CD4-positive, alpha-beta T cell (primary cell): ENCODE measurements around the gene CCDC187. TPM values are rescaled to one million over a fixed set of nuclear protein-coding genes. Genes with fewer than 3 reads are reported as not detected.

Experiments used
- ATAC-seq: fragments of 200-7000 bp; cut with Tn5 transposase; one replicate; pipeline ENCODE4 v1.10.0; 2022; ENCODE audit warnings: mild to moderate bottlenecking; ENCODE audit not compliant: poor library complexity
- CTCF ChIA-PET: fragments of 350-600 bp; sonication (Branson Sonifier 250); formaldehyde crosslinking; loops from one replicate; lab custom pipeline; 2021; ENCODE audit warnings: antibody characterized with exemption, inconsistent platforms; lab: Charles Lee
- POLR2A ChIA-PET: fragments of 350-600 bp; sonication (Branson Sonifier 250); formaldehyde crosslinking; loops from one replicate; lab custom pipeline; 2021; ENCODE audit warnings: antibody characterized with exemption, inconsistent platforms; lab: Charles Lee
- DNase-seq, 14 experiments: peaks; one replicate each; pipeline ENCODE4 v3.0.0-alpha.2; 2013 to 2020; ENCODE audit warnings: mixed read lengths in 2 of 14
- H3K27ac ChIP-seq, 2 donors: one replicate each; pipeline versions ENCODE4 v1.5.1 to v1.7.0; 2013; ENCODE audit warnings: low read length in 2 of 2, low read depth in 1 of 2, mild to moderate bottlenecking in 1 of 2
- H3K27me3 ChIP-seq, 2 experiments: 1 replicate in 1 of 2; 2 replicates in 1 of 2; pipeline versions ENCODE4 v1.6.1 to v1.7.0; 2013; ENCODE audit warnings: low read length in 2 of 2, control low read depth in 1 of 2, mild to moderate bottlenecking in 1 of 2, moderate library complexity in 1 of 2; ENCODE audit not compliant: insufficient read depth in 2 of 2, control insufficient read depth in 1 of 2
- H3K36me3 ChIP-seq: one replicate; pipeline ENCODE4 v1.6.1; 2013; ENCODE audit warnings: low read length, control low read depth; ENCODE audit not compliant: insufficient read depth
- H3K4me1 ChIP-seq: one replicate; pipeline ENCODE4 v1.6.1; 2013; ENCODE audit warnings: low read length, control low read depth; ENCODE audit not compliant: insufficient read depth
- H3K4me3 ChIP-seq: one replicate; pipeline ENCODE4 v1.5.1; 2013; ENCODE audit warnings: mild to moderate bottlenecking, low read length, moderate library complexity
- H3K9me3 ChIP-seq, 2 experiments: 1 replicate in 1 of 2; 2 replicates in 1 of 2; pipeline versions ENCODE4 v1.6.1 to v1.7.0; 2013; ENCODE audit warnings: low read length in 2 of 2, mild to moderate bottlenecking in 2 of 2, control low read depth in 1 of 2, moderate library complexity in 1 of 2; ENCODE audit not compliant: control insufficient read depth in 1 of 2, insufficient read depth in 1 of 2
- H3K27ac Mint-ChIP-seq: one replicate; pipeline ENCODE4 v1.8.0; 2020; ENCODE audit warnings: mixed read lengths
- H3K27me3 Mint-ChIP-seq: one replicate; pipeline ENCODE4 v1.8.0; 2021; ENCODE audit warnings: mixed read lengths
- H3K36me3 Mint-ChIP-seq: one replicate; pipeline ENCODE4 v1.8.0; 2021; ENCODE audit warnings: low read depth, mixed read lengths
- H3K4me1 Mint-ChIP-seq: one replicate; pipeline ENCODE4 v1.8.0; 2021; ENCODE audit warnings: low read depth, mixed read lengths
- H3K4me3 Mint-ChIP-seq: one replicate; pipeline ENCODE4 v1.8.0; 2020; ENCODE audit warnings: mild to moderate bottlenecking, mixed read lengths
- H3K9me3 Mint-ChIP-seq: one replicate; pipeline ENCODE4 v1.8.0; 2020; ENCODE audit warnings: mixed read lengths
- intact Hi-C, 2 experiments: fragments of 100-400 bp; cut with DNase I in 1 of 2; cut with micrococcal nuclease in 1 of 2; formaldehyde crosslinking; loops; one replicate each; pipeline versions ENCODE4 v1.15.1 to v1.9.0; 2023 to 2025; cut with DNase I, micrococcal nuclease
- total RNA-seq, 174 experiments: library from RNA in 2 of 174; stranded (reverse) in 2 of 174; gene quantifications; one replicate each; pipeline ENCODE4 v1.2.3 and lab custom pipeline; 2021 to 2026
- TF ChIP-seq, protein P1 (sequence below): fragments of 200-600 bp; IDR thresholded peaks from one replicate; pipeline ENCODE4 v1.8.0; 2022; ENCODE audit warnings: antibody characterized with exemption, mild to moderate bottlenecking

Gene CCDC187
- total RNA-seq, 2 experiments from 2014 or later, result not detected

DNA sequence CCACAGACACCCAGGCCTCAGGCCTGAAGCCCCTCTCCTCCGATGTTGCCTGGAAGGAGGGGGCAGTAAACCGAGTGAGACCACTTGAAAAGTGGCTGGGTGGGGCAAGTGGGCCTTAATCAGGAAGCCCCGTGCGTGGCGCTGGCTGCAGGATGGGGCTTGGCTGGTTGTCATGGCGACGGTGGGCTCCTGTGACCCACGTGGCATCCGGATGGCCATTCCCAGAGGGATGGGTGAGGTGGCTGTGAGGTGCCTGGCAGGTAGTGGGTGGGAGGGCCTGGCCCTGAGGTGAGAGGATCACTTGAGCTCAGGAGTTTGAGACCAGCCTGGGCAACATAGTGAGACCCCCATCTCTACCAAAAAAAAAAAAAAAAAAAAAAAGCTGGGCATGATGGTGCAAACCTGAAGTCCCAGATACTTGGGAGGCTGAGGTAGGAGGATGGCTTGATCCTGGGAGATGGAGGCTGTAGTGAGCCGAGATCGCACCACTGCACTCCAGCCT lies 28.6 kb upstream of the CCDC187 start:
- H3K4me1 Mint-ChIP-seq, result peaks cover 5% of the 10 kb centered on the region
- H3K9me3 ChIP-seq, result peaks cover 0 to 4% of the 10 kb centered on the region in 2 experiments
- POLR2A ChIA-PET, result no interaction called here
- H3K36me3 Mint-ChIP-seq, result no peaks in the 10 kb centered on the region
- peaks cover 16% of the 10 kb centered on the region for H3K4me1 ChIP-seq
- intact Hi-C loops, result no loop called here
- CTCF ChIA-PET, result interaction anchor here (0.7 kb wide), 1 partner anchor 115 kb away, joined by 4 read pairs; no protein-coding TSS in a partner anchor
- no peak overlapping the region for H3K4me3 ChIP-seq
- H3K9me3 Mint-ChIP-seq, result no peaks in the 10 kb centered on the region
- TF ChIP-seq, protein P1, sequence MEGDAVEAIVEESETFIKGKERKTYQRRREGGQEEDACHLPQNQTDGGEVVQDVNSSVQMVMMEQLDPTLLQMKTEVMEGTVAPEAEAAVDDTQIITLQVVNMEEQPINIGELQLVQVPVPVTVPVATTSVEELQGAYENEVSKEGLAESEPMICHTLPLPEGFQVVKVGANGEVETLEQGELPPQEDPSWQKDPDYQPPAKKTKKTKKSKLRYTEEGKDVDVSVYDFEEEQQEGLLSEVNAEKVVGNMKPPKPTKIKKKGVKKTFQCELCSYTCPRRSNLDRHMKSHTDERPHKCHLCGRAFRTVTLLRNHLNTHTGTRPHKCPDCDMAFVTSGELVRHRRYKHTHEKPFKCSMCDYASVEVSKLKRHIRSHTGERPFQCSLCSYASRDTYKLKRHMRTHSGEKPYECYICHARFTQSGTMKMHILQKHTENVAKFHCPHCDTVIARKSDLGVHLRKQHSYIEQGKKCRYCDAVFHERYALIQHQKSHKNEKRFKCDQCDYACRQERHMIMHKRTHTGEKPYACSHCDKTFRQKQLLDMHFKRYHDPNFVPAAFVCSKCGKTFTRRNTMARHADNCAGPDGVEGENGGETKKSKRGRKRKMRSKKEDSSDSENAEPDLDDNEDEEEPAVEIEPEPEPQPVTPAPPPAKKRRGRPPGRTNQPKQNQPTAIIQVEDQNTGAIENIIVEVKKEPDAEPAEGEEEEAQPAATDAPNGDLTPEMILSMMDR, result no peak
- no peak for DNase-seq
- no peaks in the 10 kb centered on the region for H3K27me3 Mint-ChIP-seq
- no peak overlapping the region for H3K27ac Mint-ChIP-seq
- H3K27me3 ChIP-seq, result no peaks in the 10 kb centered on the region
- H3K4me3 Mint-ChIP-seq, result no peak overlapping the region
- ATAC-seq, result no peak
- no peak overlapping the region for H3K27ac ChIP-seq
- no peaks in the 10 kb centered on the region for H3K36me3 ChIP-seq

GRCh38 chr9:136331556-136332481 lies 27.9 kb upstream of the CCDC187 start:
- peaks cover 5% of the 10 kb centered on the region for H3K4me1 Mint-ChIP-seq
- no peak overlapping the region for H3K27ac ChIP-seq
- ChIA-PET CTCF (interaction anchor here (0.7 kb wide), 1 partner anchor 115 kb away, joined by 4 read pairs; no protein-coding TSS in a partner anchor), POLR2A (no interaction called here)
- no peaks in the 10 kb centered on the region for H3K36me3 Mint-ChIP-seq
- no peaks in the 10 kb centered on the region for H3K36me3 ChIP-seq
- peaks cover 0 to 4% of the 10 kb centered on the region in 2 experiments for H3K9me3 ChIP-seq
- no peak overlapping the region for H3K4me3 ChIP-seq
- no peak overlapping the region for H3K27ac Mint-ChIP-seq
- ATAC-seq, result no peak
- DNase-seq, result no peak
- no peaks in the 10 kb centered on the region for H3K27me3 ChIP-seq
- peaks cover 19% of the 10 kb centered on the region for H3K4me1 ChIP-seq
- intact Hi-C loops, result no loop called here
- no peak overlapping the region for H3K4me3 Mint-ChIP-seq
- TF ChIP-seq, protein P1, result no peak
- H3K27me3 Mint-ChIP-seq, result no peaks in the 10 kb centered on the region
- no peaks in the 10 kb centered on the region for H3K9me3 Mint-ChIP-seq

DNA sequence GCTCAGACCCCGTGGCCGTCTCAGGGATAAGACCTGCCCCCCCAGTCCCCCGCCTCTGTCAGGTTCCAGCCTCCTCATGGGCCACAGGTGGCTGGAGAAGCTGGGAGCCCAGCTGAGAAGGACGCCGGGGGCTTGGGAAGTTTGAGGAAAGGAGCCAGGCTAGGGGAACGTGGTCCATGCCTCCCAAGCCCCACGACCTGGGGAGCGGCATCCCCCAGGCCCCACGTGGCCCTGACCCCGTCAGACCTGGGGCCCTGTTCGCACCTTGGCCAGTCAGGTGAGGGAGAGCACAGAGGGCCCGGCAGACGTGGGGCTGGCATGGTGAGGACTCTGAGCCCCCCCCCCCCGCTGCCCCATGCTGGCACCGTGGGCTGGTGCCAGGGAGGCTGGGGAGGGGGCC lies 27.1 kb upstream of the CCDC187 start:
- no peaks in the 10 kb centered on the region for H3K9me3 Mint-ChIP-seq
- intact Hi-C loops, result no loop called here
- H3K4me3 Mint-ChIP-seq, result no peak overlapping the region
- Histone ChIP-seq H3K9me3 (peaks cover 0 to 4% of the 10 kb centered on the region in 2 experiments), H3K36me3 (no peaks in the 10 kb centered on the region), H3K4me1 (peaks cover 26% of the 10 kb centered on the region), H3K27ac (no peak overlapping the region), H3K27me3 (peaks cover 0 to 2% of the 10 kb centered on the region in 2 experiments), H3K4me3 (no peak overlapping the region)
- H3K27ac Mint-ChIP-seq, result no peak overlapping the region
- POLR2A ChIA-PET, result no interaction called here
- CTCF ChIA-PET, result no interaction called here
- H3K27me3 Mint-ChIP-seq, result no peaks in the 10 kb centered on the region
- H3K4me1 Mint-ChIP-seq, result peaks cover 5% of the 10 kb centered on the region
- H3K36me3 Mint-ChIP-seq, result no peaks in the 10 kb centered on the region
- ATAC-seq (no peak), DNase-seq (no peak)
- TF ChIP-seq, protein P1, result no peak
